Activated T-cell treated with anti-CD3 and anti-CD28 coated beads, Interleukin-2, amount 50 U/mL, for 72 hours (primary cell): ENCODE results near the gene RERE. TPM values are rescaled to one million over a fixed set of nuclear protein-coding genes. Genes with fewer than 3 reads are reported as not detected.
"Not testable (repeated sequence)": the region's sequence is repeated elsewhere in the genome, so short reads cannot be mapped to it uniquely, and the experiment has no call there.

Source experiments
- ATAC-seq, 2 donors: fragments of 150-1000 bp; cut with Tn5 transposase; replicated peaks in 1 of 2; 2 replicates each; pipeline ENCODE4 v1.10.0; 2021; ENCODE audit warnings: moderate library complexity in 2 of 2, mild to moderate bottlenecking in 1 of 2
- DNase-seq, 2 donors: peaks; one replicate each; pipeline ENCODE4 v3.0.0; 2021 to 2022; ENCODE audit warnings: mixed read lengths in 1 of 2
- H3K27ac Mint-ChIP-seq: one replicate; pipeline ENCODE4 v1.8.0; 2022; ENCODE audit warnings: mild to moderate bottlenecking, moderate library complexity, mixed read lengths
- H3K27me3 Mint-ChIP-seq: one replicate; pipeline ENCODE4 v1.8.0; 2022; ENCODE audit warnings: low read depth, mixed read lengths
- H3K36me3 Mint-ChIP-seq, 2 donors: one replicate each; pipeline ENCODE4 v1.8.0; 2022; ENCODE audit warnings: mixed read lengths in 2 of 2, mild to moderate bottlenecking in 1 of 2; ENCODE audit not compliant: insufficient read depth in 2 of 2
- H3K4me1 Mint-ChIP-seq: one replicate; pipeline ENCODE4 v1.8.0; 2022; ENCODE audit warnings: low read depth, mixed read lengths
- H3K4me3 Mint-ChIP-seq, 2 donors: one replicate each; pipeline ENCODE4 v1.8.0; 2022; ENCODE audit warnings: mild to moderate bottlenecking in 2 of 2, mixed read lengths in 2 of 2, moderate library complexity in 2 of 2
- H3K9me3 Mint-ChIP-seq, 2 donors: one replicate each; pipeline ENCODE4 v1.8.0; 2022; ENCODE audit warnings: mixed read lengths in 2 of 2
- total RNA-seq, 2 donors: library from RNA; stranded (reverse); gene quantifications; one replicate each; pipeline ENCODE4 v1.2.3, GENCODE V29; 2022

The RERE gene
- total RNA-seq, 2 donors from 2014 or later, result 98.7 to 105 TPM

DNA sequence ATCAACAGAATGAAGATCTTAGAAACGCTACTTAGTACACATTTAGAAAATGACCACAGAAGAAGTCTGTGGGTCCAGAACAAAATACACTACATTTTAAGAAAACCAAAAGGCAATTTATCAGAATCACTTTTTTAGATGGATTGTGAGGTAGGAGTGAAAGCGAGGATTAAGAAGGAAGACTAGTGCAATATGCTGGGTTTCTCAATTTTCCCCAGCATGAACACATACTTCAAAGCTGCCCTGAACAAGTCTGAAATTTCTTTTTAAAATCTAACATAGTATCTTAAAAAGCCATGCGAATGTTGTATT is 299.0 kb downstream of the RERE start:
- Mint-ChIP-seq H3K36me3 (peaks cover 1 to 12% of the 10 kb centered on the region in 2 donors), H3K4me3 (no peak overlapping the region), H3K27me3 (no peaks in the 10 kb centered on the region), H3K4me1 (peaks cover 81% of the 10 kb centered on the region), H3K27ac (no peak overlapping the region), H3K9me3 (no peaks in the 10 kb centered on the region)
- ATAC-seq (no peak), DNase-seq (no peak)

DNA sequence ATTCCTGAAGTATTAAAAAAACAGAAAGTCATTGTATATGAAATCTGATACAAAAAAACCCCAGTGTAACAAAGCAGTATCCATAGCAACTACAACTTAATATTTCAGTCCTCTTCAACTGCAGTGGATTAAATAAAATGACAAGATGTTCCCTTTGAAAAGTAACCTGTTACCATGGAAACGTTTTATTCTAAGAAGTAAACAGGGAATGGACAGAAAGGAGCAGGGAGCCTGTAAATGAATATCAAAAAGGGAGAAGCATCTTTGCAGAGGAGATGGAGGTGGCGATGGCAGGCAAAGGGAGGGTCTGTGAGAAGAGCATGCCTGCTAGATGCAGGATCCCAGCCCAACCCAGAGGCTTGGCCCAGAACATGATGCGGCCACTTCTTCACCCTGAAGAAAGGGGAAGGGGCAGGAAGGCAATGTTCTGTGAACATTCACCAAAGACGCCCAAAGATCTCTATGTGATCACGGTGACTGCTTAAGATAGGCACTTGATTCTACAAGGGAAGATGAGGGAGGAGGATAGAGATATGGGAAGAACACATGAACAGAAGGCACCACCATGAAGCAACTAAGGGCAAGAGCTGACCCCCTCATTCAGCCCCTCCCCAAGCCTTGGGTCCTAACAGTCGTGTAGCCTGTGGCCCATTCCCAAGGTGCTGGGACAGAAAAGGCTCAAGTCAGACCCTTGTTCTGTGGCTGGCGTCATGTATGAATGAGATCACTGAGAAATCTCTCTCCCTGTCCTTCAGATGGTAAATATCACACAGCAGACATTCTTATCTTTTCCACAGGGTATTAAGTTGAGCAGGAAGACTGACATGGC is 299.6 kb downstream of the RERE start:
- H3K4me1 Mint-ChIP-seq, result peaks cover 87% of the 10 kb centered on the region
- H3K27ac Mint-ChIP-seq, result no peak overlapping the region
- no peaks in the 10 kb centered on the region for H3K27me3 Mint-ChIP-seq
- H3K36me3 Mint-ChIP-seq, result peaks cover 0 to 10% of the 10 kb centered on the region in 2 donors
- DNase-seq, result no peak
- no peak for ATAC-seq
- no peak overlapping the region for H3K4me3 Mint-ChIP-seq
- no peaks in the 10 kb centered on the region for H3K9me3 Mint-ChIP-seq

GRCh38 chr1:8516793-8517556 is 300.5 kb downstream of the RERE start:
- Mint-ChIP-seq H3K4me1 (peaks cover 89% of the 10 kb centered on the region), H3K27ac (peak overlapping the region; percentile 90), H3K4me3 (peak overlapping the region; percentile 40 to 83), H3K36me3 (peaks cover 0 to 10% of the 10 kb centered on the region in 2 donors), H3K9me3 (no peaks in the 10 kb centered on the region), H3K27me3 (no peaks in the 10 kb centered on the region)
- peak; percentile 31 to 50 for DNase-seq
- peak; percentile 76 to 82 for ATAC-seq

GRCh38 chr1:8516278-8516777 is 301.1 kb downstream of the RERE start:
- H3K4me3 Mint-ChIP-seq, result peak overlapping the region; percentile 40 to 83
- no peak for DNase-seq
- peak overlapping the region; percentile 90 for H3K27ac Mint-ChIP-seq
- H3K36me3 Mint-ChIP-seq, result peaks cover 0 to 9% of the 10 kb centered on the region in 2 donors
- H3K9me3 Mint-ChIP-seq, result no peaks in the 10 kb centered on the region
- peaks cover 91% of the 10 kb centered on the region for H3K4me1 Mint-ChIP-seq
- H3K27me3 Mint-ChIP-seq, result no peaks in the 10 kb centered on the region
- no peak for ATAC-seq

DNA sequence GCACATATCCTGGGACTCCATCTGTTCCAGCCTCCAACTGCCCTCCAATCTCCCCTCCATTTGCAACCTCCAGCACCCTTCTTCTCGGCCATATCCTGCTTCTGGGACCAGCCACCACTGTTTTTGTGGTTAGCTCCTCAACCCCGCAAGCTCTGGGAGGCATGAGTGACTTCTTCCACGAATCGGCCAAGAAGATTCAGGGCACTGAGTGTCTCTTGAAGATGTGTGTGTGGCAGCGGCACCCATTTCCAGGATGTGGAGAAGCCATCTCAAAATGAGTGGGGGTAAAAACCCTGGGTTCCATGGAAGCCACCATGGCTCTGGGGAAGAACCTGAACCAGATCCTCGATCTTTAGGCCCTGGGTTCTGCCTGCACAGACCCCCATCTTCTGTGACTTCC is 304.9 kb downstream of the RERE start:
- Mint-ChIP-seq H3K4me1 (peaks cover 91% of the 10 kb centered on the region), H3K4me3 (peak overlapping the region; percentile 49 to 69), H3K9me3 (no peaks in the 10 kb centered on the region), H3K36me3 (peaks cover 2 to 14% of the 10 kb centered on the region in 2 donors), H3K27me3 (no peaks in the 10 kb centered on the region), H3K27ac (peak overlapping the region; percentile 81)
- ATAC-seq, result peak; percentile 28
- peak in 1 of 2 donors; percentile 44 for DNase-seq

GRCh38 chr1:8510041-8510823 is 307.2 kb downstream of the RERE start:
- no peaks in the 10 kb centered on the region for H3K27me3 Mint-ChIP-seq
- H3K9me3 Mint-ChIP-seq, result no peaks in the 10 kb centered on the region

GRCh38 chr1:8509579-8509978 is 307.9 kb downstream of the RERE start:
- Mint-ChIP-seq H3K4me3 (peak overlapping the region; percentile 73 to 77), H3K9me3 (no peaks in the 10 kb centered on the region), H3K4me1 (peaks cover 63% of the 10 kb centered on the region), H3K27me3 (no peaks in the 10 kb centered on the region), H3K27ac (peak overlapping the region; percentile 62), H3K36me3 (peaks cover 2 to 19% of the 10 kb centered on the region in 2 donors)
- ATAC-seq (no peak), DNase-seq (no peak)

More at GRCh38 chr1:8510041-8510823, 307.2 kb downstream of the RERE start:
- DNase-seq (peak; percentile 28 to 47), ATAC-seq (peak; percentile 61 to 67)
- Mint-ChIP-seq H3K27ac (peak overlapping the region; percentile 62), H3K4me3 (peak overlapping the region; percentile 73 to 77), H3K36me3 (peaks cover 2 to 16% of the 10 kb centered on the region in 2 donors), H3K4me1 (peaks cover 69% of the 10 kb centered on the region)

DNA sequence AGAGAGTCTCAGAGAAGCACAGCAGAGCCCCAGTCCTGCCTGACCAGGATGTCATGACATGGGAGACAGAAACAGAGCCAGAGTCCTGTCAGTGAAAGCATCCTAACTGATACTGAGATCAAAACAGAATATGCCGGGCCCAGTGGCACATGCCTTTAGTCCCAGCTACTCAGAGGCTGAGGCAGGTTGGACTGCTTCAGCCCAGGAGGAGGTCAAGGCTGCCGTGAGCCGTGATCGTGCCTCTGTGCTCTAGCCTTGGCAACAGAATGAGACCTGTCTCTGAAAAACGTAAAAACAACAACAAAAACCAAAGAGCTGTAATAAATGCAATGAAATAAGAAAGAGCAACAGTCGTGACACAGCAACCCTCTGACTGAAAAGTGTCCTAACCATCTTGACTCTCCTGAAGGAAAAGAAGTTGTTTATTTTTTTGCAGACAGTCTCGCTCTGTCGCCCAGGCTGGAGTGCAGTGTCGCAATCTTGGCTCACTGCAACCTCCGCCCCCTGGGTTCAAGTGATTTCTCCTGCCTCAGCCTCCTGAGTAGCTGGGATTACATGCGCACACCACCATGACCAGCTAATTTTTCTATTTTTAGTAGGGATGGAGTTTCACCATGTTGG is 310.3 kb downstream of the RERE start:
- no peaks in the 10 kb centered on the region for H3K27me3 Mint-ChIP-seq
- H3K4me3 Mint-ChIP-seq, result no peak overlapping the region
- ATAC-seq, result no peak
- peaks cover 2 to 13% of the 10 kb centered on the region in 2 donors for H3K36me3 Mint-ChIP-seq
- peaks cover 40% of the 10 kb centered on the region for H3K4me1 Mint-ChIP-seq
- H3K9me3 Mint-ChIP-seq, result no peaks in the 10 kb centered on the region
- no peak for DNase-seq
- peak overlapping the region; percentile 31 for H3K27ac Mint-ChIP-seq

DNA sequence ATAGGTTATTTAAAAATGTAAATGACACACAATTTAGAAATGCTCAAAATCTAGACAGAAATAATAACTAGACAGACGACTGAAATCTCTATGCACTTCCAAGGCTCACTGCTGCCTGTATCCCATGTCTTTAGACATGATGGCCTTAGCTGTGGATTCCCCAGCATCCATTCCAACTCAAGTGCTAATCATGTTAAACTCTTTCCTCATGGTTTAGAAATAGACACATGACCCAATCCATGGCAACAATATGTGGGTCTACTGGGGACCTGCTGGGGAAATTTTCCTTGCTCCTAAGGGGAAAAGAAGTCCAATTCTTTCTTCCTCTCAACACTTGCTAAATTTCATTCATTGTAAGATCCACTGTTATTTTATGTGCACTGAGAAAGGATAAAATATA is 311.0 kb downstream of the RERE start:
- no peak for ATAC-seq
- Mint-ChIP-seq H3K4me3 (no peak overlapping the region), H3K9me3 (no peaks in the 10 kb centered on the region), H3K27ac (no peak overlapping the region), H3K4me1 (peaks cover 34% of the 10 kb centered on the region), H3K36me3 (peaks cover 2 to 13% of the 10 kb centered on the region in 2 donors), H3K27me3 (no peaks in the 10 kb centered on the region)
- no peak for DNase-seq

DNA sequence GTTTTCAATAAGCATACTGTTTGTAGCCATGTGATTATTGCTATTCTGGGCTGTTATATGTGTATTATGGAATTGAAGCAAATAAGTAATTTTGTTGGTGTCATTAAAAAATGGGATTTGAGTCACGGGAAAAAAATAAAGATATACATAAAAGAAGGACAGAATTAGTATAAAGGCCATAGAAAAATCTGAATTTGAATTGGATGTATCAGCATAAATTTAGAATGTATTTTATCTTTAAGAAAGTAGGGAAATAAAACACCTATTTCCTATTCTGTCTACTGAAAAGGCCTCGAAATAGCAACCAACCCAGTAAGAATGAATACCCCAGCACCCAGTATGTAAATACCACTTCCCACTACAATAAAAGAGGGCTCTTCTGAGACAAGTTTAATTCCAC is 313.6 kb downstream of the RERE start:
- Mint-ChIP-seq H3K4me3 (no peak overlapping the region), H3K27ac (peak overlapping the region; percentile 38), H3K4me1 (peaks cover 8% of the 10 kb centered on the region), H3K36me3 (peaks cover 4 to 19% of the 10 kb centered on the region in 2 donors), H3K9me3 (no peaks in the 10 kb centered on the region), H3K27me3 (no peaks in the 10 kb centered on the region)
- DNase-seq (no peak), ATAC-seq (no peak)

DNA sequence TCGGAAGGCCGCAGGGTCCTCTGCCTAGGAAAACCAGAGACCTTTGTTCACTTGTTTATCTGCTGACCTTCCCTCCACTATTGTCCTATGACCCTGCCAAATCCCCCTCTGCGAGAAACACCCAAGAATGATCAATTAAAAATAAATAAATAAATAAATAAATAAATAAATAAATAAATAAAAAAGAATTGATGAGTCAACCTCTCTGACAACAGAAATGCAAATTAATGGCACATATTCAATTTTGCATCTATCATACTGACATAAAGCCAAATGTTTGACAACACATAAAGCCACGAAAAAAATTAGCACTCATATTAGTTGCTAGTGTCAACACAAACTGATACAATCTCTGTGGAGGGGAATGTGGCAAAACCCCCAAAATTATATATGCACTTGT is 314.5 kb downstream of the RERE start:
- not testable (repeated sequence) for H3K27ac Mint-ChIP-seq, DNase-seq, H3K27me3 Mint-ChIP-seq, H3K4me1 Mint-ChIP-seq, H3K4me3 Mint-ChIP-seq, H3K9me3 Mint-ChIP-seq, ATAC-seq
- H3K36me3 Mint-ChIP-seq, result peaks cover 1 to 13% of the 10 kb centered on the region in 2 donors

GRCh38 chr1:8497210-8497819 is 320.1 kb downstream of the RERE start:
- ATAC-seq, result no peak
- Mint-ChIP-seq H3K9me3 (no peaks in the 10 kb centered on the region), H3K4me1 (peaks cover 47% of the 10 kb centered on the region), H3K27ac (peak overlapping the region; percentile 44), H3K4me3 (no peak overlapping the region), H3K36me3 (peaks cover 14 to 36% of the 10 kb centered on the region in 2 donors), H3K27me3 (no peaks in the 10 kb centered on the region)
- no peak for DNase-seq
